ENCODE results near the gene C1orf159. TPM values are rescaled to one million over a fixed set of nuclear protein-coding genes. Genes with fewer than 3 reads are reported as not detected.
A peak's percentile ranks its signal among the peaks of the same experiment; 100 is the strongest.

The C1orf159 gene
- polyA plus RNA-seq, 3 donors = 3.0 to 18.8 (median 3.3) TPM

DNA sequence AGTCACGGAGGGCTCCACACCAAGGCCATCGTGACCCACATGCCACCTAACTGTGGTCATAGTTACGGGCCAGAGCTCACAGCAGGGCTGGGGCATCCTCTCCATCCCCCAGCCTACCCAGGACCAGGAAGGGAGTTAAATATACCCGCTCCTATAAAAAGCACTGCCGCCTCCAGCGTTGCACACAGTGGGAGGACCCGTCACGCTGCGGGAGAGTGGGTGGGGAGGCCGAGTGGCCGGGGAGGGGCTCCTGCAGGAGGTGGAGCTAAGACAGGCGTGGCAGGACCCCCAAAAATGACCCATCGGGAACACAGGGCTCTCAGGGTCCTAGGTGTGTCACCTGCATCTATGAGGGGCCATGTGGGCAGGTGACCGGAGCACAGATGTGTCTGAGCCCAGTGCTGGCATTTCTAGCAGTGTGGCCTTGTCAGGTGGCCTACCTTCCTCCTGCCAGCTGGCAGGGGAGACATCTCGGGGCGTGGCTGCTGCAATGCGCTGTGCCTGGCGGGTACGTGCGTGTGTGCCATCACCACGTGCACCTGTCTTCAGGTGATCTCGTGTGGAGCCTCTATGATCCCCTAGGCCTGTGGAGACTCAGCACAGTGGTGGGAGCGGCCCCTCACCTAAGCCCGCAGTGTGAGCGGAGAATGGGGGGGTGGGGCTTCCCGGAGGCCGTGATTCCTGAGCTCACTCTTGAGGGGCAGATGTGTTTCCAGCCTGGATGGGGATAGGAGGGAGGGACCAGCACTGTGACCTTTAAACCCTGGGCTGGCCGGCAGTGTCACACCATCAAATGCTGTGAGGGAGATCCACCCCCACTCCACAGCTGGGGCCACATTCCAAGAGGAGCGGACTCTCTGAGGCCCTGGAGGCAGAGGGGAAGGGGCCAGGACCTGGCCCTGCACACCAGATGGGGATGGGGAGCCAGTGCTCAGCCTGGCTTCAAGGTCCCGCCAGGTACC, 78.2 kb downstream of the C1orf159 start:
- peaks cover 0 to 2% of the 10 kb centered on the region in 2 donors for H3K36me3 Mint-ChIP-seq
- Histone ChIP-seq H3K79me2 (ENCODE audit: insufficient read depth, low read length) (no peaks in the 10 kb centered on the region), H3K27ac (ENCODE audit: low read depth in 1 of 2, low read length in 2 of 2) (no peak overlapping the region), H3K27me3 (ENCODE audit: control insufficient read depth in 2 of 2, insufficient read depth in 2 of 2, low read length in 2 of 2) (peaks cover 11 to 61% of the 10 kb centered on the region in 2 donors), H3K9me3 (replicated peaks in 1 of 2; ENCODE audit: control insufficient read depth in 1 of 2, insufficient read depth in 1 of 2, low read length in 2 of 2) (peaks cover 0 to 2% of the 10 kb centered on the region in 2 donors), H3K4me3 (replicated peaks in 1 of 3; ENCODE audit: low read depth in 2 of 3, low read length in 3 of 3) (no peak overlapping the region), H3K9ac (ENCODE audit: insufficient read depth, low read length, poor library complexity, severe bottlenecking) (no peak overlapping the region), H3K4me1 (ENCODE audit: control insufficient read depth in 1 of 2, insufficient read depth in 2 of 2, low read length in 2 of 2) (peaks cover 28 to 42% of the 10 kb centered on the region in 2 donors), H3K36me3 (replicated peaks in 1 of 2; ENCODE audit: control insufficient read depth in 1 of 2, insufficient read depth in 2 of 2, low read length in 2 of 2) (no peaks in the 10 kb centered on the region), H3K4me2 (replicated peaks; ENCODE audit: extremely low read depth, low read length, poor library complexity, severe bottlenecking) (no peak overlapping the region), H2AFZ (ENCODE audit: insufficient read depth, low read depth, low read length, poor library complexity, severe bottlenecking) (no peak overlapping the region), H4K20me1 (ENCODE audit: insufficient read depth, low read length) (no peaks in the 10 kb centered on the region)
- intact Hi-C loops (cut with micrococcal nuclease) = loop anchor here in 1 of 2 donors (10.0 kb wide), 2 partner anchors 77 to 197 kb away; partner anchors contain the start of genes B3GALT6, C1orf159 and SDF4
- peaks cover 24% of the 10 kb centered on the region for H3K4me1 Mint-ChIP-seq
- peaks cover 0 to 11% (median 6%) of the 10 kb centered on the region in 7 donors for H3K9me3 Mint-ChIP-seq
- peaks cover 40 to 79% (median 66%) of the 10 kb centered on the region in 3 donors for H3K27me3 Mint-ChIP-seq (ENCODE audit: low read depth in 3 of 3)
- 84% methylated on average over 26 of the region's 30 CpGs for WGBS (ENCODE audit: insufficient coverage)
- TF ChIP-seq, protein P1, sequence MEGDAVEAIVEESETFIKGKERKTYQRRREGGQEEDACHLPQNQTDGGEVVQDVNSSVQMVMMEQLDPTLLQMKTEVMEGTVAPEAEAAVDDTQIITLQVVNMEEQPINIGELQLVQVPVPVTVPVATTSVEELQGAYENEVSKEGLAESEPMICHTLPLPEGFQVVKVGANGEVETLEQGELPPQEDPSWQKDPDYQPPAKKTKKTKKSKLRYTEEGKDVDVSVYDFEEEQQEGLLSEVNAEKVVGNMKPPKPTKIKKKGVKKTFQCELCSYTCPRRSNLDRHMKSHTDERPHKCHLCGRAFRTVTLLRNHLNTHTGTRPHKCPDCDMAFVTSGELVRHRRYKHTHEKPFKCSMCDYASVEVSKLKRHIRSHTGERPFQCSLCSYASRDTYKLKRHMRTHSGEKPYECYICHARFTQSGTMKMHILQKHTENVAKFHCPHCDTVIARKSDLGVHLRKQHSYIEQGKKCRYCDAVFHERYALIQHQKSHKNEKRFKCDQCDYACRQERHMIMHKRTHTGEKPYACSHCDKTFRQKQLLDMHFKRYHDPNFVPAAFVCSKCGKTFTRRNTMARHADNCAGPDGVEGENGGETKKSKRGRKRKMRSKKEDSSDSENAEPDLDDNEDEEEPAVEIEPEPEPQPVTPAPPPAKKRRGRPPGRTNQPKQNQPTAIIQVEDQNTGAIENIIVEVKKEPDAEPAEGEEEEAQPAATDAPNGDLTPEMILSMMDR (IDR thresholded peaks at IDR 0.05) = no peak
- DNase-seq = no peak
- no peak overlapping the region for H3K4me3 Mint-ChIP-seq
- H3K27ac Mint-ChIP-seq = peak overlapping the region in 2 of 7 donors; percentile 52 to 56

DNA sequence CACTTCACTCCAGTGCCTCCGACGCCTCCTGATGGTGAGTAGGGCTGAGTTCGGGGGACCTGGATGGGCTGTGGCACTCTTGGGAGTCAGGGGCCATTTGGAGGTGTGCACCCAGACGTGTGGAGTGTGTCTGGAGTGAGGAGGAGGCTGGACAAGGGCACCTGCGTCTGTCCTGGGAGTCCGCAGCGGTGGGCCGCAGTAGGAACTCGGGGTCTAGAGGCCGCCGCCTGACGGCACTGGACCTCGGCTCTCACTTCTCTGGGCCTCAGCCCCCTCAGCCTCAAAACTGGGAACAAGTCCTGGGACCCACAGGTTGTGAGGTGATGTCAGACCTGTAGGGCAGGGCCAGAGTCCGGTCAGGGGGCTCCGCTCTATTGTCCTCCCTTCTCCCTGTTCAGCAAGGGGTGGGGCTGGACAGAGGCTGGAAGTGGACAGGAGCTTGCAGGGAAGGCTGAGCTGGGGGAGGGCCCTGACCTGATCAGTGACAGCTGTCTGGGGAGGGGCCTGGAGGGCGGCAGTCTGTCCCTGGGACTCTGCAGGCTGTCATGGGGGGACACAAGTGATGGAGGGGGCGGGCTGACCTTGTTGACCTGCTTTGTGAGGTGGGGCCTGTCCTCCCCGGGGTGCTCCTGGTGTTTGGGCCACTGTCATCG, 80.5 kb downstream of the C1orf159 start:
- TF ChIP-seq, protein P1 (IDR thresholded peaks at IDR 0.05) = no peak
- Mint-ChIP-seq H3K36me3 (peaks cover 4% of the 10 kb centered on the region in 2 donors), H3K27me3 (ENCODE audit: low read depth in 3 of 3) (peaks cover 49 to 72% (median 68%) of the 10 kb centered on the region in 3 donors), H3K4me3 (peak overlapping the region in 1 of 2 donors; percentile 75), H3K27ac (no peak overlapping the region), H3K9me3 (peaks cover 0 to 17% (median 7%) of the 10 kb centered on the region in 7 donors), H3K4me1 (peaks cover 28% of the 10 kb centered on the region)
- H3K9me3 ChIP-seq (replicated peaks in 1 of 2; ENCODE audit: control insufficient read depth in 1 of 2, insufficient read depth in 1 of 2, low read length in 2 of 2) = peaks cover 2 to 4% of the 10 kb centered on the region in 2 donors
- H3K4me3 ChIP-seq (replicated peaks in 1 of 3; ENCODE audit: low read depth in 2 of 3, low read length in 3 of 3) = no peak overlapping the region
- H3K79me2 ChIP-seq (ENCODE audit: insufficient read depth, low read length) = no peaks in the 10 kb centered on the region
- H4K20me1 ChIP-seq (ENCODE audit: insufficient read depth, low read length) = no peaks in the 10 kb centered on the region
- H3K27me3 ChIP-seq (ENCODE audit: control insufficient read depth in 2 of 2, insufficient read depth in 2 of 2, low read length in 2 of 2) = peaks cover 11 to 76% of the 10 kb centered on the region in 2 donors
- peaks cover 28 to 42% of the 10 kb centered on the region in 2 donors for H3K4me1 ChIP-seq (ENCODE audit: control insufficient read depth in 1 of 2, insufficient read depth in 2 of 2, low read length in 2 of 2)
- intact Hi-C loops (cut with micrococcal nuclease) = loop anchor here in 1 of 2 donors (10.0 kb wide), 2 partner anchors 79 to 199 kb away; partner anchors contain the start of genes B3GALT6, C1orf159 and SDF4
- H3K36me3 ChIP-seq (replicated peaks in 1 of 2; ENCODE audit: control insufficient read depth in 1 of 2, insufficient read depth in 2 of 2, low read length in 2 of 2) = no peaks in the 10 kb centered on the region
- no peak overlapping the region for H2AFZ ChIP-seq (ENCODE audit: insufficient read depth, low read depth, low read length, poor library complexity, severe bottlenecking)
- 84% methylated on average over 16 of the region's 19 CpGs for WGBS (ENCODE audit: insufficient coverage)
- no peak overlapping the region for H3K4me2 ChIP-seq (replicated peaks; ENCODE audit: extremely low read depth, low read length, poor library complexity, severe bottlenecking)
- DNase-seq = no peak
- no peak overlapping the region for H3K9ac ChIP-seq (ENCODE audit: insufficient read depth, low read length, poor library complexity, severe bottlenecking)
- H3K27ac ChIP-seq (ENCODE audit: low read depth in 1 of 2, low read length in 2 of 2) = no peak overlapping the region
